ENCODE measurements around the gene SLC37A4. TPM values are rescaled to one million over a fixed set of nuclear protein-coding genes. Genes with fewer than 3 reads are reported as not detected.

The SLC37A4 gene
- polyA plus RNA-seq, 10 donors = 8.4 to 13.0 (median 10.0) TPM

DNA sequence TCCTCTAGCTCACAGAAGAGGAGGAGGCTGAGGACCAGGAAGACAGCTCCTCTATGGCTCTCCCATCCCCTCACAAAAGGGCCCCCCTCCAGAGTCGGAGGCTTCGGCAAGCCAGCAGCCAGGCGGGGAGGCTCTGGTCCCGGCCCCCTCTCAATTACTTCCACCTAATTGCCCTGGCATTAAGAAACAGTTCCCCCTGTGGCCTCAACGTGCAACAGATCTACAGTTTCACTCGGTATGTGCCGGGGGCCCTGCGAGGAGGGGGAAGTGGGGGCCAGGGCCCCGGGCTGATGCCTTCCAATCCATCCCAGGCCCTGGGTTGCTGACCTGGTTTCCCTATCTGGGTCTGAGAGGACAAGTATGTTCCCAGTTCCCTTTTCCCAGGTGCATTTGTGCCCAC, 51.2 kb downstream of the SLC37A4 start:
- DNase-seq = no peak

- DNase-seq = no peak
Measured at GRCh38 chr11:118975771-118976709, 54.6 kb downstream of the SLC37A4 start.

Other genes starting within 250 kb of the SLC37A4 start
- 10 to 100 TPM; 61.9 to 92.0 (median 81.8) TPM for gene DDX6, start 239.7 kb downstream of the SLC37A4 start, polyA plus RNA-seq (ENCODE audit: insufficient read length in 10 of 10)
- gene CXCR5, start 147.0 kb downstream of the SLC37A4 start, polyA plus RNA-seq (ENCODE audit: insufficient read length in 10 of 10) = under 1 TPM in 5 of 10 donors, not detected in 5; 0.04 to 0.11 (median 0.06) TPM
- gene BCL9L, start 105.0 kb downstream of the SLC37A4 start, polyA plus RNA-seq (ENCODE audit: insufficient read length in 10 of 10) = 10 to 100 TPM; 48.2 to 88.1 (median 62.4) TPM
- gene UPK2, start 74.6 kb downstream of the SLC37A4 start, polyA plus RNA-seq (ENCODE audit: insufficient read length in 10 of 10) = 1 to 10 TPM in 4 of 10 donors, under 1 TPM in 6; 0.56 to 2.4 (median 0.87) TPM
- under 1 TPM in 2 of 10 donors, not detected in 8; 0.22 to 0.30 TPM for gene FOXR1, start 59.1 kb downstream of the SLC37A4 start, polyA plus RNA-seq (ENCODE audit: insufficient read length in 10 of 10)
- 10 to 100 TPM in 8 of 10 donors, 1 to 10 TPM in 2; 7.1 to 28.2 (median 12.0) TPM for gene CENATAC, start 32.7 kb downstream of the SLC37A4 start, polyA plus RNA-seq (ENCODE audit: insufficient read length in 10 of 10)
- gene RPS25, start 12.5 kb downstream of the SLC37A4 start, polyA plus RNA-seq (ENCODE audit: insufficient read length in 10 of 10) = 1,000 to 10,000 TPM; 1,511 to 2,041 (median 1,652) TPM
- 10 to 100 TPM; 41.7 to 55.9 (median 48.0) TPM for gene TRAPPC4, start 12.1 kb downstream of the SLC37A4 start, polyA plus RNA-seq (ENCODE audit: insufficient read length in 10 of 10)
- gene HYOU1, start 26.3 kb upstream of the SLC37A4 start, polyA plus RNA-seq (ENCODE audit: insufficient read length in 10 of 10) = 10 to 100 TPM; 35.3 to 62.1 (median 41.8) TPM
- 10 to 100 TPM; 24.9 to 35.4 (median 27.8) TPM for gene VPS11, start 36.9 kb upstream of the SLC37A4 start, polyA plus RNA-seq (ENCODE audit: insufficient read length in 10 of 10)
- gene HMBS, start 54.0 kb upstream of the SLC37A4 start, polyA plus RNA-seq (ENCODE audit: insufficient read length in 10 of 10) = 10 to 100 TPM; 18.2 to 28.9 (median 23.0) TPM
- 10 to 100 TPM; 24.4 to 35.7 (median 30.7) TPM for gene DPAGT1, start 71.0 kb upstream of the SLC37A4 start, polyA plus RNA-seq (ENCODE audit: insufficient read length in 10 of 10)
- gene C2CD2L, start 76.5 kb upstream of the SLC37A4 start, polyA plus RNA-seq (ENCODE audit: insufficient read length in 10 of 10) = 1 to 10 TPM; 6.4 to 9.4 (median 7.1) TPM
- gene HINFP, start 90.7 kb upstream of the SLC37A4 start, polyA plus RNA-seq (ENCODE audit: insufficient read length in 10 of 10) = 10 to 100 TPM; 13.7 to 25.0 (median 17.8) TPM
- under 1 TPM; 0.10 to 0.60 (median 0.32) TPM for gene ABCG4, start 118.2 kb upstream of the SLC37A4 start, polyA plus RNA-seq (ENCODE audit: insufficient read length in 10 of 10)
- gene NLRX1, start 137.8 kb upstream of the SLC37A4 start, polyA plus RNA-seq (ENCODE audit: insufficient read length in 10 of 10) = 10 to 100 TPM in 9 of 10 donors, 1 to 10 TPM in 1; 9.7 to 12.4 (median 11.6) TPM
- under 1 TPM in 5 of 10 donors, not detected in 5; 0.09 to 0.34 (median 0.22) TPM for gene NHERF4, start 154.6 kb upstream of the SLC37A4 start, polyA plus RNA-seq (ENCODE audit: insufficient read length in 10 of 10)
- gene CBL, start 175.5 kb upstream of the SLC37A4 start, polyA plus RNA-seq (ENCODE audit: insufficient read length in 10 of 10) = 10 to 100 TPM; 10.1 to 16.7 (median 13.2) TPM

Data from muscle of back (tissue), 11 donors.